Subcutaneous adipose tissue (tissue), 4 donors: ENCODE results near the gene IFFO2. TPM values are rescaled to one million over a fixed set of nuclear protein-coding genes. Genes with fewer than 3 reads are reported as not detected.

ENCODE experiments used
- CTCF ChIP-seq: fragments of 450-650 bp; IDR thresholded peaks from one replicate; pipeline ENCODE4 v1.5.1; 2016; ENCODE audit warnings: low read depth, mild to moderate bottlenecking, control low read depth, antibody characterized with exemption, moderate library complexity
- total RNA-seq, 4 donors: library from RNA; depleted of rRNA; stranded (reverse); fragments of >200 nt; gene quantifications; one replicate each; pipeline ENCODE4 v1.1.0, GENCODE V29; 2016

The IFFO2 gene
- total RNA-seq, 4 donors from 2014 or later, result 2.0 to 12.8 (median 4.8) TPM

GRCh38 chr1:18981242-18981641 is 24.8 kb upstream of the IFFO2 start:
- TF ChIP-seq CTCF, result no peak

- no peak for TF ChIP-seq CTCF
Measured at GRCh38 chr1:18978706-18979105, 22.2 kb upstream of the IFFO2 start.

- TF ChIP-seq CTCF, result no peak
Measured at GRCh38 chr1:18977428-18977827, 21.0 kb upstream of the IFFO2 start.

- TF ChIP-seq CTCF, result no peak
Measured at GRCh38 chr1:18976096-18976495, 19.6 kb upstream of the IFFO2 start.

- TF ChIP-seq CTCF, result no peak
Measured at GRCh38 chr1:18974606-18975005, 18.1 kb upstream of the IFFO2 start.

- TF ChIP-seq CTCF, result no peak
Measured at GRCh38 chr1:18974005-18974404, 17.5 kb upstream of the IFFO2 start.

- no peak for TF ChIP-seq CTCF
Measured at GRCh38 chr1:18973446-18973955, 17.0 kb upstream of the IFFO2 start.
